Neural cell (in vitro differentiated cells): ENCODE data around the gene CCDC40. TPM values are rescaled to one million over a fixed set of nuclear protein-coding genes. Genes with fewer than 3 reads are reported as not detected.

ENCODE experiments used
- H2AFZ ChIP-seq: fragments of 200-600, 300-800 bp; sonication (generic), shearing (Covaris generic); 2 replicates; pipeline ENCODE4 v1.6.0; 2014; ENCODE audit warnings: low read depth, mild to moderate bottlenecking, antibody characterized with exemption, low read length, moderate library complexity
- H3F3A ChIP-seq: fragments of 200-600 bp; shearing (Covaris generic); 2 replicates; pipeline ENCODE4 v1.6.1; 2016; ENCODE audit warnings: mild to moderate bottlenecking, moderate library complexity, mixed read lengths, antibody characterized with exemption, low read length; ENCODE audit not compliant: insufficient read depth, poor library complexity, severe bottlenecking
- H3K27ac ChIP-seq: fragments of 200-600, 300-800 bp; sonication (generic), shearing (Covaris generic); 2 replicates; pipeline ENCODE4 v1.5.1; 2014; ENCODE audit warnings: mild to moderate bottlenecking, low read length, moderate library complexity
- H3K27me3 ChIP-seq: fragments of 300-800, 200-600 bp; sonication (generic), shearing (Covaris generic); 2 replicates; pipeline ENCODE4 v1.6.0; 2014; ENCODE audit warnings: mild to moderate bottlenecking, low read depth, low read length, moderate library complexity; ENCODE audit not compliant: insufficient read depth
- H3K36me3 ChIP-seq: fragments of 300-800, 200-600 bp; sonication (generic), shearing (Covaris generic); 2 replicates; pipeline ENCODE4 v1.5.1; 2014; ENCODE audit warnings: mild to moderate bottlenecking, antibody characterized with exemption, low read length, moderate library complexity; ENCODE audit not compliant: insufficient read depth
- H3K4me2 ChIP-seq: fragments of 300-800, 200-600 bp; sonication (generic), shearing (Covaris generic); 2 replicates; pipeline ENCODE4 v1.6.0; 2014; ENCODE audit warnings: mild to moderate bottlenecking, low read length
- H3K4me3 ChIP-seq: fragments of 300-800, 200-600 bp; sonication (generic), shearing (Covaris generic); 2 replicates; pipeline ENCODE4 v1.5.1; 2014; ENCODE audit warnings: mild to moderate bottlenecking, low read length, moderate library complexity
- H3K79me2 ChIP-seq: fragments of 200-600 bp; shearing (Covaris generic); replicated peaks from 2 replicates; pipeline ENCODE4 v1.6.0; 2014; ENCODE audit warnings: mild to moderate bottlenecking, low read length, moderate library complexity; ENCODE audit not compliant: insufficient read depth
- H3K9ac ChIP-seq: fragments of 300-800, 200-600 bp; sonication (generic), shearing (Covaris generic); 2 replicates; pipeline ENCODE4 v1.6.1; 2016; ENCODE audit warnings: mild to moderate bottlenecking, low read length, mixed read lengths
- H3K9me2 ChIP-seq: fragments of 200-600 bp; shearing (Covaris generic); 2 replicates; pipeline ENCODE4 v1.6.1; 2016; ENCODE audit warnings: mild to moderate bottlenecking, low read length, mixed read lengths; ENCODE audit not compliant: insufficient read depth
- H3K9me3 ChIP-seq: fragments of 200-600, 300-800 bp; sonication (generic), shearing (Covaris generic); 2 replicates; pipeline ENCODE4 v1.6.1; 2016; ENCODE audit warnings: mild to moderate bottlenecking, mixed run types, low read length, moderate library complexity, mixed read lengths
- H4K20me1 ChIP-seq: fragments of 200-600 bp; shearing (Covaris generic); 2 replicates; pipeline ENCODE4 v1.6.1; 2016; ENCODE audit warnings: mild to moderate bottlenecking, mixed run types; ENCODE audit not compliant: insufficient read depth
- CTCF ChIP-seq: fragments of 450-650 bp; IDR thresholded peaks from 2 replicates; pipeline ENCODE4 v1.5.1; 2014; ENCODE audit warnings: antibody characterized with exemption, mild to moderate bottlenecking, moderate library complexity; ENCODE audit not compliant: poor library complexity, severe bottlenecking
- EP300 ChIP-seq: fragments of 450-650 bp; conservative IDR thresholded peaks from 2 replicates; pipeline ENCODE4 v1.6.1; 2014; ENCODE audit warnings: antibody characterized with exemption, mild to moderate bottlenecking, moderate library complexity; ENCODE audit not compliant: poor library complexity, severe bottlenecking
- EZH2 ChIP-seq: fragments of 200-600, 300-800 bp; shearing (Covaris generic), sonication (generic); IDR thresholded peaks from 2 replicates; pipeline ENCODE4 v1.6.1; 2014; ENCODE audit warnings: antibody characterized with exemption, low read length, borderline replicate concordance, mild to moderate bottlenecking; ENCODE audit not compliant: insufficient read depth, poor library complexity, severe bottlenecking
- MXI1 ChIP-seq: fragments of 450-650 bp; conservative IDR thresholded peaks from 2 replicates; pipeline ENCODE4 v1.6.1; 2014; ENCODE audit warnings: antibody characterized with exemption, mild to moderate bottlenecking; ENCODE audit not compliant: poor library complexity, severe bottlenecking
- POLR2AphosphoS5 ChIP-seq: IDR thresholded peaks from 2 replicates; pipeline ENCODE4 v1.6.1; 2012
- REST ChIP-seq: IDR thresholded peaks from 2 replicates; pipeline ENCODE4 v1.6.1; 2012; ENCODE audit warnings: borderline replicate concordance
- SMC3 ChIP-seq: fragments of 450-650 bp; conservative IDR thresholded peaks from 2 replicates; pipeline ENCODE4 v1.6.1; 2014; ENCODE audit warnings: antibody characterized with exemption, mild to moderate bottlenecking, moderate library complexity; ENCODE audit not compliant: poor library complexity
- TAF1 ChIP-seq: IDR thresholded peaks from 2 replicates; pipeline ENCODE4 v1.6.1; 2012; ENCODE audit warnings: low read depth
- polyA plus RNA-seq: library from polyadenylated mRNA; depleted of rRNA; stranded (reverse); fragments of >200 nt; gene quantifications from 2 replicates; pipeline ENCODE4 v1.2.3, GENCODE V29; 2014

The CCDC40 gene
- polyA plus RNA-seq, 1 donor from 2014 or later: 5.5 TPM

- H4K20me1 ChIP-seq: no peaks in the 10 kb centered on the region
- no peak for TF ChIP-seq EP300
- no peak for TF ChIP-seq CTCF
These were observed 24.4 kb upstream of the CCDC40 start for GRCh38 chr17:80011989-80012555.

GRCh38 chr17:80012765-80013741 lies 23.4 kb upstream of the CCDC40 start:
- Histone ChIP-seq H3K4me2 (no peak overlapping the region), H3F3A (no peaks in the 10 kb centered on the region), H3K36me3 (no peaks in the 10 kb centered on the region), H3K9me2 (no peaks in the 10 kb centered on the region), H3K9me3 (no peaks in the 10 kb centered on the region), H3K27ac (no peak overlapping the region), H2AFZ (no peak overlapping the region), H3K4me3 (no peak overlapping the region), H3K9ac (no peak overlapping the region), H3K79me2 (peaks cover 13% of the 10 kb centered on the region), H4K20me1 (no peaks in the 10 kb centered on the region), H3K27me3 (no peaks in the 10 kb centered on the region)
- TF ChIP-seq CTCF (no peak), MXI1 (no peak), SMC3 (no peak)

More at GRCh38 chr17:80011989-80012555, 24.4 kb upstream of the CCDC40 start:
- Histone ChIP-seq H2AFZ (no peak overlapping the region), H3F3A (no peaks in the 10 kb centered on the region), H3K4me3 (no peak overlapping the region), H3K9ac (no peak overlapping the region), H3K4me2 (no peak overlapping the region), H3K27ac (no peak overlapping the region), H3K9me3 (no peaks in the 10 kb centered on the region), H3K9me2 (no peaks in the 10 kb centered on the region), H3K79me2 (peaks cover 8% of the 10 kb centered on the region), H3K27me3 (no peaks in the 10 kb centered on the region), H3K36me3 (no peaks in the 10 kb centered on the region)

GRCh38 chr17:80017226-80018010 lies 19.0 kb upstream of the CCDC40 start:
- H3K9ac ChIP-seq: no peak overlapping the region
- H3K4me2 ChIP-seq: no peak overlapping the region
- H3K27me3 ChIP-seq: no peaks in the 10 kb centered on the region
- H3F3A ChIP-seq: no peaks in the 10 kb centered on the region
- peaks cover 13% of the 10 kb centered on the region for H3K79me2 ChIP-seq
- H2AFZ ChIP-seq: no peak overlapping the region
- H3K27ac ChIP-seq: no peak overlapping the region
- no peaks in the 10 kb centered on the region for H3K9me2 ChIP-seq
- H4K20me1 ChIP-seq: no peaks in the 10 kb centered on the region
- H3K36me3 ChIP-seq: no peaks in the 10 kb centered on the region
- H3K4me3 ChIP-seq: no peak overlapping the region
- no peaks in the 10 kb centered on the region for H3K9me3 ChIP-seq
- TF ChIP-seq REST: no peak
- no peak for TF ChIP-seq MXI1
- no peak for TF ChIP-seq SMC3
- TF ChIP-seq POLR2AphosphoS5: no peak
- no peak for TF ChIP-seq CTCF
- no peak for TF ChIP-seq TAF1
- TF ChIP-seq EZH2: no peak
